Muscle of leg (tissue), 11 donors: Measurements from ENCODE around the gene PTGS1. TPM values are rescaled to one million over a fixed set of nuclear protein-coding genes. Genes with fewer than 3 reads are reported as not detected.
"Not testable (repeated sequence)": the region's sequence is repeated elsewhere in the genome, so short reads cannot be mapped to it uniquely, and the experiment has no call there.

Source experiments
- DNase-seq: peaks from one replicate; pipeline ENCODE4 v3.0.0; 2013
- H3K27ac ChIP-seq: one replicate; pipeline ENCODE4 v1.5.1; 2013; ENCODE audit warnings: mild to moderate bottlenecking, low read length, control low read depth
- H3K27me3 ChIP-seq: one replicate; pipeline ENCODE4 v1.6.1; 2013; ENCODE audit warnings: low read length; ENCODE audit not compliant: control insufficient read depth, insufficient read depth
- H3K36me3 ChIP-seq: one replicate; pipeline ENCODE4 v1.6.1; 2013; ENCODE audit warnings: low read length; ENCODE audit not compliant: control insufficient read depth, insufficient read depth
- H3K4me1 ChIP-seq: one replicate; pipeline ENCODE4 v1.6.1; 2013; ENCODE audit warnings: low read length; ENCODE audit not compliant: control insufficient read depth, insufficient read depth
- H3K4me3 ChIP-seq: one replicate; pipeline ENCODE4 v1.5.1; 2013; ENCODE audit warnings: low read length, control low read depth
- H3K9me3 ChIP-seq: replicated peaks from 2 replicates; pipeline ENCODE4 v1.6.1; 2013; ENCODE audit warnings: low read depth, low read length; ENCODE audit not compliant: control insufficient read depth
- WGBS: methylation state at CpG from one replicate; pipeline ENCODE4 v1.1.5; 2013; ENCODE audit warnings: missing lambda C conversion rate; ENCODE audit not compliant: insufficient coverage; 5-methylcytosine and 5-hydroxymethylcytosine counted together
- polyA plus RNA-seq, 8 donors: library from polyadenylated mRNA; unstranded; fragments of 120-200 nt; gene quantifications; one replicate each; pipeline versions ENCODE4 v1.2.1 to v1.2.3, GENCODE V29; 2013; ENCODE audit warnings: inconsistent platforms in 1 of 8, low replicate concordance in 1 of 8; ENCODE audit not compliant: insufficient read length in 8 of 8, insufficient read depth in 1 of 8
- total RNA-seq: library from RNA; stranded (reverse); fragments of 120-200 nt; gene quantifications from one replicate; pipeline ENCODE4 v1.2.4, GENCODE V29; 2013

Gene PTGS1
- total and polyA plus RNA-seq, 9 donors: 2.7 to 8.0 (median 3.5) TPM

DNA sequence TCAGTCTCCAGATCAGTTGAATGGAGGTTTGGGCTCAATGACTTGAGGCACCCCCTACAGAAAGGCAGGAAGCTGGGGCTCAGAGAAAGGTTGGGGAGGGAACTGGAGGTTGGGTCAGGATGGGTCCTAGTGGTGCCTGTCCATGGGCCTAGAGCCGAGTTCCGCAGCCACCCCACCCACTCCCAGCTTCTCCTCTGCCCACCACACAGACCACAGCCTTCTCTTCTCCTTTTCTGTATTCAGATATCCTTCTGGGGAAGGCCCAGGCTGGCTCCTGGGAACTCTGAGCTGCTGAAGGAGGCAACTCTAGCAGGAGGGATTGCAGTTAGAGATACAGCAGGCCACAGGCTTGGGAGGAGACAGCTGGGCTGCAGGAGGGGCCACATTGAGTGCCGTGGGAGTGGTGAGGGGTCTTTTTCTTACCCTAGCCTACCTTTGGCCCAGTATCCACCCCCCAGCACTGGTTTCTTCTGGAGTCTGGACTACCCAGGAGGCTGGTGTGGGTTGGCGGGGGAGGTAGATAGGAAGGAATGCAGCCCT is 15.4 kb upstream of the PTGS1 start:
- Histone ChIP-seq H3K4me3 (no peak overlapping the region), H3K27me3 (no peaks in the 10 kb centered on the region), H3K4me1 (no peaks in the 10 kb centered on the region), H3K36me3 (no peaks in the 10 kb centered on the region), H3K9me3 (no peaks in the 10 kb centered on the region), H3K27ac (no peak overlapping the region)
- 96% methylated on average over 2 of the region's 4 CpGs for WGBS
- DNase-seq: no peak

DNA sequence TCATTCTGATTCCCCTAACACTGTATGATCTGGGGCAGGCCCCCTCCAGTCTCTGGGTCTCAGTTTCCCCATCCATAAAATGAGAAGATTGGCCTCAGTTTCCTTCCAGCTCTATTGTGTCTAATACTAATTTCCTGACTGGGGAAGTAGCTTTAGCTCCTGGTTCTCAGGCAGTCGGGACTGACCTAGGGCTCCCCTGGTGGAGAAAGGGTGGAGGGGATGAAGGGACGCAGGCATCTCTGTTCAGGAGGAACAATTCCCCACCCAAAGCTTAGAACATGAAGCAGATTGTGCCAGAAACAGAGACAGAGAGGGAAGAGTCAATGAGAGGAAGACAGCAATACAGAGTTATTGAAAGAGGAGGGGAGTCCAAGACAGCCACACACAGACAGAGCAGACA is 14.2 kb upstream of the PTGS1 start:
- no peak for DNase-seq
- WGBS: no CpG with 5 or more reads among the region's 2 CpGs
- no peaks in the 10 kb centered on the region for H3K9me3 ChIP-seq

DNA sequence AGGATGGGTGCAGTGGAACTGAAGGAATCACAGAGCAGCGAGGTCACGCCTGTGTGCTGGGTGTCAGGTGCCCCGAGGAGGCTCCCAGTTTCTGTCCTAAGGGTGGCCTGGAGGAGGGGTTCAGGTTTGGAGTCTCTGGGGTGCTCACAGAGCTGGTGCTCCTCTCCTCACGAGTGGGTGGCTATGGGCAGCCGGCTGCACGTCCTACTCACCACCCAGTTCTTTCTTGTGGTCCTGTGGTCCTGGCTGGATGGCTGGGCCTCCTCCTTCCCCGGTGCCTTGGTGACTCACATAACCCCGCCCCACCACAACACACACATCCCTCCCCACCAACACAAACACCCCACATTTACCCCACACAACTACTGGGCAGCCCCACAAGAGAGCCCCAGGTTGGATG is 9.9 kb upstream of the PTGS1 start:
- WGBS: 71% methylated on average over 6 of the region's 8 CpGs
- no peaks in the 10 kb centered on the region for H3K36me3 ChIP-seq
- no peak for DNase-seq
- no peaks in the 10 kb centered on the region for H3K9me3 ChIP-seq
- H3K4me3 ChIP-seq: no peak overlapping the region
- H3K27ac ChIP-seq: no peak overlapping the region
- no peaks in the 10 kb centered on the region for H3K27me3 ChIP-seq
- peaks cover 4% of the 10 kb centered on the region for H3K4me1 ChIP-seq

More for the DNA sequence above, 14.2 kb upstream of the PTGS1 start:
- Histone ChIP-seq H3K27ac (no peak overlapping the region), H3K27me3 (no peaks in the 10 kb centered on the region), H3K36me3 (no peaks in the 10 kb centered on the region), H3K4me1 (no peaks in the 10 kb centered on the region), H3K4me3 (no peak overlapping the region)

DNA sequence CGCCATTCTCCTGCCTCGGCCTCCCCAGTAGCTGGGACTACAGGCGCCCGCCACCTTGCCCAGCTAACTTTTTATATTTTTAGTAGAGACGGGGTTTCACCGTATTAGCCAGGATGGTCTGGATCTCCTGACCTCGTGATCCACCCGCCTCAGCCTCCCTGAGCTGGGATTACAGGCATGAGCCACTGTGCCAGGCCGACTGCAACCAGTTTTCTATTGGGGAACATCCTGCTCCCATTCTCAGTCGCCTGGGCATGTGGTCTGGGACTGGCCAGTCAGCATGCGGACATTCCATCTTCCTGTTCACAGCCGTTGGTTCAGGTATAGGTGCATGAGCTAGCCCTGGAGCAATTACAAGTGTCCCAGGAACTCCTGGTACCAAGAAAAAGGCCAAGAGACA is 7.7 kb upstream of the PTGS1 start:
- not testable (repeated sequence) for H3K27ac ChIP-seq, H3K36me3 ChIP-seq, H3K4me3 ChIP-seq, DNase-seq, H3K27me3 ChIP-seq, H3K4me1 ChIP-seq, H3K9me3 ChIP-seq
- 87% methylated on average over 7 of the region's 12 CpGs for WGBS

DNA sequence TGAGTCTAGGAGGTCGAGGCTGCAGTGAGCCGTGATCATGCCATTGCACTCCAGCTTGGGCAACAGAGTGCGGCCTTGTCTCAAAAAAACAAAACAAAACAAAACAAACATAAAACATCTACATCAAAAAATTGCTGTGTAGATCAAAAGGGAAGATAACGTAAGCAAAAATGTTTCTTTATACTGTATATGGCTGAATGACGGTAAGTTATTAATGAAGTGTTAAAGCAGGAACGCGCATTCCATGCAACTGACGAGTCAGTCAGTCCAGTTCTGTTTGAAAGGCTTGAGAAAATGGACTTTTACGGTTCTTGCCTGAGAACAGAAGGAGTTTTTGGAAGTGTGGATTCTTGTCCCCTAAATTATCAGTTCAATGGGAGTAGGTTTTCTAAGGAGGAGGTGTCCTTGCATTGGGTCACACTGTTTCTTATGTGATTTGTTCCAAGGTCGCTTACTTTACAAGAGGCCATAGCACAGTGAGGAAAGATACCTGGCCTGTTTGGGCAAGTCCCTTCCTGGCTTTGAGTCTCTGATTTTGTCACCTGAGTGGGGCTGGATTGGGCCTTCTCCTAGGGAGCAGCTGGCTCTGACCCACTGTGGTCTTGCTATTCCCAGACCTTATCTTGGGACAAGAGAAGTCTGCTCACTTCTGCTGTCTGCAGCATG is 6.6 kb upstream of the PTGS1 start:
- Histone ChIP-seq H3K4me1 (peaks cover 4% of the 10 kb centered on the region), H3K4me3 (no peak overlapping the region), H3K36me3 (no peaks in the 10 kb centered on the region), H3K27ac (no peak overlapping the region), H3K9me3 (peaks cover 6% of the 10 kb centered on the region), H3K27me3 (peaks cover 6% of the 10 kb centered on the region)
- WGBS: 75% methylated on average over 6 of the region's 10 CpGs
- no peak for DNase-seq

DNA sequence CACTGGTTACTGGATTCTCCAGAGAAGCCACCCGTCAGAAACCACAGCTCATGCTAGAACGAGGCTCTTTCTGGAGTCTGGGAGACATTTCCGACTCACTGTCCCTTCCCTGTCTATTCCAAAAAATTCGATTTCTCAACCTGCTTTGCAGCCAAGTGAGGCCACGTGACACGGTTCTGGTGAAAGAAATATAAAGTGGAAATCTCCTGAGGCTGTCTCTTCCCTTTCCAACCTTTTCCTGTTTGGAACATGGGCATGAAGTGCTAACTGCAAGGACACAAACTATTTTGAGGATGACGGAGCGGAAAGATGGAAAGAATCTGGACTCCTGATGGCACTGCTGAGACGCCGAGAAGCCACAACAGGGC is 6.1 kb upstream of the PTGS1 start:
- Histone ChIP-seq H3K4me3 (no peak overlapping the region), H3K27ac (no peak overlapping the region), H3K9me3 (peaks cover 6% of the 10 kb centered on the region), H3K27me3 (peaks cover 6% of the 10 kb centered on the region), H3K4me1 (peaks cover 4% of the 10 kb centered on the region), H3K36me3 (no peaks in the 10 kb centered on the region)
- WGBS: 34% methylated on average over 4 of the region's 10 CpGs
- peak; percentile 87 for DNase-seq

DNA sequence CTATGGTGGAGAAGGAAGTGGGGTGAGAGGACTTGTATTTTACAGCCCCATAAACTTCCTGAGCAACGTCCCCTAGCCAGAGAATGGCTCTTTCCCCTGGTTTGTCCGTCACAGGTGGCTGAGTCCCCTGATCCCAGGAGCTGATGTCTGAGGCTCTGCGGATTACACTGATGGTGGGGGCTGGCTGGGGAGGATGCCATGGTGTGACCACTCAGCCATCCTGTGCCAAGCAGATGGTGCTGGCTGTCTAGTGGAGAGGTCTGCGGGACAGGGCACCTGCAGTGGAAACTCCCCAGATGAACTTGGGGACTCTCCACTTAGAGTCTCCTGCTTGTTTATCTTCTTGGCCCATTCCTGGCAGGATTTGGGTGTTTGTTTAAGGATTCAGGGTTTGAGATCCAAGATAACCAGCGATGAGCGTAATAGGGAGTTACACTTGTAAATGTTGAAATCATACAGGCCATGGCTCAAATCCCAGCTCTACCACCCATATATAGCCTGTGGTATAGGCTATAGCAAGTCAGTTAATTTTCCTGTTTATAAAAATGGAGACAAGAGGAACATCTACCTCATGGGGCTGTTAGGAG is 4.7 kb upstream of the PTGS1 start:
- Histone ChIP-seq H3K36me3 (no peaks in the 10 kb centered on the region), H3K4me3 (no peak overlapping the region), H3K9me3 (peaks cover 6% of the 10 kb centered on the region), H3K4me1 (peaks cover 13% of the 10 kb centered on the region), H3K27me3 (peaks cover 13% of the 10 kb centered on the region), H3K27ac (no peak overlapping the region)
- 35% methylated on average over 2 of the region's 6 CpGs for WGBS
- no peak for DNase-seq

DNA sequence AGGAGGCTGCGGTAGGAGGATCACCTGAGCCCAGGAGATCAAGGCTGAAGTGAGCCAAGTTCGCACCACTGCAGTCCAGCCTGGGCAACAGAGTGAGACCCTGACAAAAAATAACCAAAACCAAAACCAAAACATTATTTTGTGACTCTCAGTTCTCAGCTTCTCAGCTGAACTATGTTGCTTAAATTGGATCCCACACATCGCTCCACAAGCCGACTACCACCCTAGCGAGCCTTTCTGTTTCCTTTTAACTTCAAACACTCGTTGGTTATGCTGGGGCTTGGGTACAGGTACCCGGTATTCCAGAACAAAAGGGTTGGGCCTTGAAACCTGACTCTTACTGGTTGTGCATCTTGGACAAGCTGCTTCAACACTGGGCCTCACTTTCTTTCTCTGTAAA is 3.8 kb upstream of the PTGS1 start:
- Histone ChIP-seq H3K9me3 (peaks cover 6% of the 10 kb centered on the region), H3K27me3 (peaks cover 21% of the 10 kb centered on the region), H3K4me1 (peaks cover 17% of the 10 kb centered on the region), H3K27ac (no peak overlapping the region), H3K36me3 (no peaks in the 10 kb centered on the region), H3K4me3 (no peak overlapping the region)
- no peak for DNase-seq
- WGBS: 95% methylated on average over 4 of the region's 7 CpGs

DNA sequence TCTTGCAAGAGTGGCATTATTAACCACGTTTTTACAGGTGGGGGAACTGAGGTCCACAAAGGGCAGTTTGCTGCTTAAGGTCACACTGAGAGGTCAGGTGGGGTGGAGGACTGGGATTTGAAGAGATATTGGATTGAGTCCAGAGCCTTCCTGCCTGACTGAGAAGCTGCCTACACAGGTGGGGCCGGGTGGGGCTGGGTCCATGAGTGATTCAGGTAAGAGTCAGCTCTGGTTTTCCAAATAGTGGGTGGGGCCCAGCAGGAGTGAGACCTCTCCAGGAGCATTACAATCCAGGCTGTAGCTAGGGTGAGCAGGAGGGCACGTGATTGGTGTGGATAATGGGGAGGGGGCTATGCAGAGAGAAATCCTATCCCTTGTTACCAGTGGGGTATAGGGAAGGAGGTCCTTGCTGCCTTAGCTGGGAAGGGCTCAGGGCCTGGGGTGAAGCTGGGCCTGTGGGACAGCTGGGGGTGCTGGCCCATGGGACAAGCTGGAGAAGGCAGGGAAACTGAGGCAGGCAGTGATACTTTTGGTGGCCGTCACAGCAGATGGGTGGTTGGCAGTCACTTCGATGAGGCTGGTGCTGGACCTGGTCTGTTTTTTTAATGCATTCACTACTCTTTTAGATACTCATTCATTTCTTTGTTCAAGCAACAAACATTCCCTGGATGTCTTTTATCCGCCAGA is 2.9 kb upstream of the PTGS1 start:
- H3K27ac ChIP-seq: no peak overlapping the region
- H3K36me3 ChIP-seq: no peaks in the 10 kb centered on the region
- peaks cover 6% of the 10 kb centered on the region for H3K9me3 ChIP-seq
- H3K4me3 ChIP-seq: no peak overlapping the region
- peaks cover 17% of the 10 kb centered on the region for H3K4me1 ChIP-seq
- 60% methylated on average over 3 of the region's 6 CpGs for WGBS
- DNase-seq: no peak
- H3K27me3 ChIP-seq: peaks cover 21% of the 10 kb centered on the region

DNA sequence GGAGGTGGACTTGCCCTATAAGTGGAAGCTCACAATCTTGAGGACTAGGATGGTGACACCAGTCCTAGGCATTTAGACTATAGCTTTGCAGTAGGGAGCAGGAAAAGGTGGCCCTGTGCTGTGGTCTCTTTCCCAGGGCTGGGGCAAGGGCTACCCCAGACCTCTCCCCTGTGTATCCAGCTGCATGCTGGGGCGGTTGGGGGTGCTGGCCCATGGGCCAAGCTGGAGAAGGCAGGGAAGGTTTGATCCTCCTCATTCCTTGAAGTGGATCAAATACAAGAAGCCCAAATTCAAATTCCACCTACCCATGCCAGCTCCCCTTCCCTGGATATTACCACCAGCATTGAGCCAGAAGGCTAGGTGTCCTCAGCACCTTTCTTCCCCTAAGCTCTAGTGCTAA is 2.2 kb upstream of the PTGS1 start:
- Histone ChIP-seq H3K4me1 (peaks cover 23% of the 10 kb centered on the region), H3K36me3 (no peaks in the 10 kb centered on the region), H3K4me3 (no peak overlapping the region), H3K27me3 (peaks cover 21% of the 10 kb centered on the region), H3K27ac (no peak overlapping the region), H3K9me3 (peaks cover 6% of the 10 kb centered on the region)
- no peak for DNase-seq
- WGBS: no CpG with 5 or more reads among the region's 1 CpG
